ENCODE measurements around the gene RPA3. TPM values are rescaled to one million over a fixed set of nuclear protein-coding genes. Genes with fewer than 3 reads are reported as not detected.

RPA3 gene
- total and polyA plus RNA-seq, 9 of the 15 experiments (the other 6 are each of a cell fraction or from before 2014, with no cell fraction given): 68.5 to 265 (median 125) TPM

GRCh38 chr7:7642081-7642480 is 76.3 kb downstream of the RPA3 start (continued):
- TF ChIP-seq, protein P1, sequence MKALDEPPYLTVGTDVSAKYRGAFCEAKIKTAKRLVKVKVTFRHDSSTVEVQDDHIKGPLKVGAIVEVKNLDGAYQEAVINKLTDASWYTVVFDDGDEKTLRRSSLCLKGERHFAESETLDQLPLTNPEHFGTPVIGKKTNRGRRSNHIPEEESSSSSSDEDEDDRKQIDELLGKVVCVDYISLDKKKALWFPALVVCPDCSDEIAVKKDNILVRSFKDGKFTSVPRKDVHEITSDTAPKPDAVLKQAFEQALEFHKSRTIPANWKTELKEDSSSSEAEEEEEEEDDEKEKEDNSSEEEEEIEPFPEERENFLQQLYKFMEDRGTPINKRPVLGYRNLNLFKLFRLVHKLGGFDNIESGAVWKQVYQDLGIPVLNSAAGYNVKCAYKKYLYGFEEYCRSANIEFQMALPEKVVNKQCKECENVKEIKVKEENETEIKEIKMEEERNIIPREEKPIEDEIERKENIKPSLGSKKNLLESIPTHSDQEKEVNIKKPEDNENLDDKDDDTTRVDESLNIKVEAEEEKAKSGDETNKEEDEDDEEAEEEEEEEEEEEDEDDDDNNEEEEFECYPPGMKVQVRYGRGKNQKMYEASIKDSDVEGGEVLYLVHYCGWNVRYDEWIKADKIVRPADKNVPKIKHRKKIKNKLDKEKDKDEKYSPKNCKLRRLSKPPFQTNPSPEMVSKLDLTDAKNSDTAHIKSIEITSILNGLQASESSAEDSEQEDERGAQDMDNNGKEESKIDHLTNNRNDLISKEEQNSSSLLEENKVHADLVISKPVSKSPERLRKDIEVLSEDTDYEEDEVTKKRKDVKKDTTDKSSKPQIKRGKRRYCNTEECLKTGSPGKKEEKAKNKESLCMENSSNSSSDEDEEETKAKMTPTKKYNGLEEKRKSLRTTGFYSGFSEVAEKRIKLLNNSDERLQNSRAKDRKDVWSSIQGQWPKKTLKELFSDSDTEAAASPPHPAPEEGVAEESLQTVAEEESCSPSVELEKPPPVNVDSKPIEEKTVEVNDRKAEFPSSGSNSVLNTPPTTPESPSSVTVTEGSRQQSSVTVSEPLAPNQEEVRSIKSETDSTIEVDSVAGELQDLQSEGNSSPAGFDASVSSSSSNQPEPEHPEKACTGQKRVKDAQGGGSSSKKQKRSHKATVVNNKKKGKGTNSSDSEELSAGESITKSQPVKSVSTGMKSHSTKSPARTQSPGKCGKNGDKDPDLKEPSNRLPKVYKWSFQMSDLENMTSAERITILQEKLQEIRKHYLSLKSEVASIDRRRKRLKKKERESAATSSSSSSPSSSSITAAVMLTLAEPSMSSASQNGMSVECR (CRISPR knock-in tag; IDR thresholded peaks at IDR 0.05): 0 out of 2 replicates have a peak, but pooled peaks have one; percentile 20
- TF ChIP-seq KDM1A (IDR thresholded peaks at IDR 0.05) (no peak), FOXK2 (conservative IDR thresholded peaks at IDR 0.05 in 1 of 2, IDR thresholded peaks at IDR 0.05 in 1 of 2; ENCODE audit: low read depth in 2 of 2) (0 out of 4 replicates have a peak, but pooled peaks of 1 of the 2 experiments have one; percentile 31), ZNF324 (CRISPR knock-in tag; IDR thresholded peaks at IDR 0.05) (no peak), POLR3G (IDR thresholded peaks at IDR 0.05; ENCODE audit: extremely low read depth, insufficient read length, insufficient replicate concordance) (no peak), PHTF2 (CRISPR knock-in tag; IDR thresholded peaks at IDR 0.05) (no peak), ZNF23 (CRISPR knock-in tag; IDR thresholded peaks at IDR 0.05) (no peak), CBFA2T3 (IDR thresholded peaks at IDR 0.05) (peak; percentile 46; the same call in 1 of the 2 replicates), EP400 (IDR thresholded peaks at IDR 0.05) (no peak), HDAC6 (IDR thresholded peaks at IDR 0.05; ENCODE audit: low read depth, low read length) (no peak)
- TF ChIP-seq, protein P2, sequence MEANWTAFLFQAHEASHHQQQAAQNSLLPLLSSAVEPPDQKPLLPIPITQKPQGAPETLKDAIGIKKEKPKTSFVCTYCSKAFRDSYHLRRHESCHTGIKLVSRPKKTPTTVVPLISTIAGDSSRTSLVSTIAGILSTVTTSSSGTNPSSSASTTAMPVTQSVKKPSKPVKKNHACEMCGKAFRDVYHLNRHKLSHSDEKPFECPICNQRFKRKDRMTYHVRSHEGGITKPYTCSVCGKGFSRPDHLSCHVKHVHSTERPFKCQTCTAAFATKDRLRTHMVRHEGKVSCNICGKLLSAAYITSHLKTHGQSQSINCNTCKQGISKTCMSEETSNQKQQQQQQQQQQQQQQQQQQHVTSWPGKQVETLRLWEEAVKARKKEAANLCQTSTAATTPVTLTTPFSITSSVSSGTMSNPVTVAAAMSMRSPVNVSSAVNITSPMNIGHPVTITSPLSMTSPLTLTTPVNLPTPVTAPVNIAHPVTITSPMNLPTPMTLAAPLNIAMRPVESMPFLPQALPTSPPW (CRISPR knock-in tag; IDR thresholded peaks at IDR 0.05): peak; percentile 33; the same call in 1 of the 2 replicates
- TF ChIP-seq, protein P3, sequence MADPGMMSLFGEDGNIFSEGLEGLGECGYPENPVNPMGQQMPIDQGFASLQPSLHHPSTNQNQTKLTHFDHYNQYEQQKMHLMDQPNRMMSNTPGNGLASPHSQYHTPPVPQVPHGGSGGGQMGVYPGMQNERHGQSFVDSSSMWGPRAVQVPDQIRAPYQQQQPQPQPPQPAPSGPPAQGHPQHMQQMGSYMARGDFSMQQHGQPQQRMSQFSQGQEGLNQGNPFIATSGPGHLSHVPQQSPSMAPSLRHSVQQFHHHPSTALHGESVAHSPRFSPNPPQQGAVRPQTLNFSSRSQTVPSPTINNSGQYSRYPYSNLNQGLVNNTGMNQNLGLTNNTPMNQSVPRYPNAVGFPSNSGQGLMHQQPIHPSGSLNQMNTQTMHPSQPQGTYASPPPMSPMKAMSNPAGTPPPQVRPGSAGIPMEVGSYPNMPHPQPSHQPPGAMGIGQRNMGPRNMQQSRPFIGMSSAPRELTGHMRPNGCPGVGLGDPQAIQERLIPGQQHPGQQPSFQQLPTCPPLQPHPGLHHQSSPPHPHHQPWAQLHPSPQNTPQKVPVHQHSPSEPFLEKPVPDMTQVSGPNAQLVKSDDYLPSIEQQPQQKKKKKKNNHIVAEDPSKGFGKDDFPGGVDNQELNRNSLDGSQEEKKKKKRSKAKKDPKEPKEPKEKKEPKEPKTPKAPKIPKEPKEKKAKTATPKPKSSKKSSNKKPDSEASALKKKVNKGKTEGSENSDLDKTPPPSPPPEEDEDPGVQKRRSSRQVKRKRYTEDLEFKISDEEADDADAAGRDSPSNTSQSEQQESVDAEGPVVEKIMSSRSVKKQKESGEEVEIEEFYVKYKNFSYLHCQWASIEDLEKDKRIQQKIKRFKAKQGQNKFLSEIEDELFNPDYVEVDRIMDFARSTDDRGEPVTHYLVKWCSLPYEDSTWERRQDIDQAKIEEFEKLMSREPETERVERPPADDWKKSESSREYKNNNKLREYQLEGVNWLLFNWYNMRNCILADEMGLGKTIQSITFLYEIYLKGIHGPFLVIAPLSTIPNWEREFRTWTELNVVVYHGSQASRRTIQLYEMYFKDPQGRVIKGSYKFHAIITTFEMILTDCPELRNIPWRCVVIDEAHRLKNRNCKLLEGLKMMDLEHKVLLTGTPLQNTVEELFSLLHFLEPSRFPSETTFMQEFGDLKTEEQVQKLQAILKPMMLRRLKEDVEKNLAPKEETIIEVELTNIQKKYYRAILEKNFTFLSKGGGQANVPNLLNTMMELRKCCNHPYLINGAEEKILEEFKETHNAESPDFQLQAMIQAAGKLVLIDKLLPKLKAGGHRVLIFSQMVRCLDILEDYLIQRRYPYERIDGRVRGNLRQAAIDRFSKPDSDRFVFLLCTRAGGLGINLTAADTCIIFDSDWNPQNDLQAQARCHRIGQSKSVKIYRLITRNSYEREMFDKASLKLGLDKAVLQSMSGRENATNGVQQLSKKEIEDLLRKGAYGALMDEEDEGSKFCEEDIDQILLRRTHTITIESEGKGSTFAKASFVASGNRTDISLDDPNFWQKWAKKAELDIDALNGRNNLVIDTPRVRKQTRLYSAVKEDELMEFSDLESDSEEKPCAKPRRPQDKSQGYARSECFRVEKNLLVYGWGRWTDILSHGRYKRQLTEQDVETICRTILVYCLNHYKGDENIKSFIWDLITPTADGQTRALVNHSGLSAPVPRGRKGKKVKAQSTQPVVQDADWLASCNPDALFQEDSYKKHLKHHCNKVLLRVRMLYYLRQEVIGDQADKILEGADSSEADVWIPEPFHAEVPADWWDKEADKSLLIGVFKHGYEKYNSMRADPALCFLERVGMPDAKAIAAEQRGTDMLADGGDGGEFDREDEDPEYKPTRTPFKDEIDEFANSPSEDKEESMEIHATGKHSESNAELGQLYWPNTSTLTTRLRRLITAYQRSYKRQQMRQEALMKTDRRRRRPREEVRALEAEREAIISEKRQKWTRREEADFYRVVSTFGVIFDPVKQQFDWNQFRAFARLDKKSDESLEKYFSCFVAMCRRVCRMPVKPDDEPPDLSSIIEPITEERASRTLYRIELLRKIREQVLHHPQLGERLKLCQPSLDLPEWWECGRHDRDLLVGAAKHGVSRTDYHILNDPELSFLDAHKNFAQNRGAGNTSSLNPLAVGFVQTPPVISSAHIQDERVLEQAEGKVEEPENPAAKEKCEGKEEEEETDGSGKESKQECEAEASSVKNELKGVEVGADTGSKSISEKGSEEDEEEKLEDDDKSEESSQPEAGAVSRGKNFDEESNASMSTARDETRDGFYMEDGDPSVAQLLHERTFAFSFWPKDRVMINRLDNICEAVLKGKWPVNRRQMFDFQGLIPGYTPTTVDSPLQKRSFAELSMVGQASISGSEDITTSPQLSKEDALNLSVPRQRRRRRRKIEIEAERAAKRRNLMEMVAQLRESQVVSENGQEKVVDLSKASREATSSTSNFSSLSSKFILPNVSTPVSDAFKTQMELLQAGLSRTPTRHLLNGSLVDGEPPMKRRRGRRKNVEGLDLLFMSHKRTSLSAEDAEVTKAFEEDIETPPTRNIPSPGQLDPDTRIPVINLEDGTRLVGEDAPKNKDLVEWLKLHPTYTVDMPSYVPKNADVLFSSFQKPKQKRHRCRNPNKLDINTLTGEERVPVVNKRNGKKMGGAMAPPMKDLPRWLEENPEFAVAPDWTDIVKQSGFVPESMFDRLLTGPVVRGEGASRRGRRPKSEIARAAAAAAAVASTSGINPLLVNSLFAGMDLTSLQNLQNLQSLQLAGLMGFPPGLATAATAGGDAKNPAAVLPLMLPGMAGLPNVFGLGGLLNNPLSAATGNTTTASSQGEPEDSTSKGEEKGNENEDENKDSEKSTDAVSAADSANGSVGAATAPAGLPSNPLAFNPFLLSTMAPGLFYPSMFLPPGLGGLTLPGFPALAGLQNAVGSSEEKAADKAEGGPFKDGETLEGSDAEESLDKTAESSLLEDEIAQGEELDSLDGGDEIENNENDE (IDR thresholded peaks at IDR 0.05; ENCODE audit: low read depth, low read length): no peak
